Measurements from ENCODE around the gene FUT2. TPM values are rescaled to one million over a fixed set of nuclear protein-coding genes. Genes with fewer than 3 reads are reported as not detected.
A peak's percentile ranks its signal among the peaks of the same experiment; 100 is the strongest.

FUT2 gene
- total RNA-seq, 2 experiments from 2014 or later = not detected

GRCh38 chr19:48752496-48753365, 57.0 kb downstream of the FUT2 start, which contains the start of gene FUT1:
Gene FUT1, minus strand, starts transcription at chr19:48752641. Its CDS starts 1,360 bp downstream, at chr19:48751281.
- peak within 1 kb of the TSS; percentile 32 for H3K27ac Mint-ChIP-seq
- intact Hi-C loops (cut with micrococcal nuclease) = no loop called here

GRCh38 chr19:48755084-48755641, 59.4 kb downstream of the FUT2 start, which contains the start of gene FGF21:
Gene FGF21, plus strand, starts transcription at chr19:48755524. Its CDS starts 713 bp downstream, at chr19:48756237.
- intact Hi-C loops (cut with micrococcal nuclease) = no loop called here

More at GRCh38 chr19:48752496-48753365, 57.0 kb downstream of the FUT2 start, which contains the start of gene FUT1:
- Mint-ChIP-seq H3K36me3 (ENCODE audit: low read depth) (no peaks in the 10 kb centered on the region), H3K27me3 (ENCODE audit: low read depth) (peaks cover 22% of the 10 kb centered on the region), H3K4me1 (ENCODE audit: low read depth) (peaks cover 15% of the 10 kb centered on the region), H3K9me3 (no peaks in the 10 kb centered on the region), H3K4me3 (peak within 1 kb of the TSS; percentile 55)
- CTCF ChIA-PET = interaction anchor here (1.0 kb wide), 1 partner anchor 65 kb away, joined by 3 read pairs; no protein-coding TSS in a partner anchor
- peak; percentile 53 for DNase-seq

More at GRCh38 chr19:48755084-48755641, 59.4 kb downstream of the FUT2 start, which contains the start of gene FGF21:
- Mint-ChIP-seq H3K27ac (no peak within 1 kb of the TSS), H3K27me3 (ENCODE audit: low read depth) (peaks cover 22% of the 10 kb centered on the region), H3K4me3 (no peak within 1 kb of the TSS), H3K36me3 (ENCODE audit: low read depth) (no peaks in the 10 kb centered on the region), H3K9me3 (no peaks in the 10 kb centered on the region), H3K4me1 (ENCODE audit: low read depth) (peaks cover 15% of the 10 kb centered on the region)
- CTCF ChIA-PET = interaction anchor here (0.7 kb wide), 1 partner anchor 40 kb away, joined by 3 read pairs; no protein-coding TSS in a partner anchor
- no peak for DNase-seq

Other genes starting within 250 kb of the FUT2 start
- 10 to 100 TPM; 32.4 to 36.0 TPM for gene GRWD1, start 250.0 kb upstream of the FUT2 start, total RNA-seq
- gene KCNJ14, start 240.4 kb upstream of the FUT2 start, total RNA-seq = 1 to 10 TPM; 1.7 to 1.8 TPM
- gene CYTH2, start 226.6 kb upstream of the FUT2 start, total RNA-seq = 10 to 100 TPM; 36.7 to 38.0 TPM
- 1 to 10 TPM; 2.3 to 2.6 TPM for gene LMTK3, start 184.1 kb upstream of the FUT2 start, total RNA-seq
- not detected for gene SULT2B1, start 143.8 kb upstream of the FUT2 start, total RNA-seq
- gene SPACA4, start 89.2 kb upstream of the FUT2 start, total RNA-seq = not detected
- gene FAM83E, start 80.9 kb upstream of the FUT2 start, total RNA-seq = 1 to 10 TPM; 2.0 TPM
- gene RPL18, start 76.8 kb upstream of the FUT2 start, total RNA-seq = 1,000 to 10,000 TPM; 2,373 to 2,473 TPM
- gene SPHK2, start 76.5 kb upstream of the FUT2 start, total RNA-seq = 10 to 100 TPM; 20.1 to 20.6 TPM
- 1 to 10 TPM; 7.8 to 9.7 TPM for gene DBP, start 58.6 kb upstream of the FUT2 start, total RNA-seq
- 10 to 100 TPM; 12.0 to 14.9 TPM for gene CA11, start 49.8 kb upstream of the FUT2 start, total RNA-seq
- gene NTN5, start 23.0 kb upstream of the FUT2 start, total RNA-seq = under 1 TPM in 1 of 2 experiments, not detected in 1; 0.17 TPM
- gene MAMSTR, start 23.8 kb downstream of the FUT2 start, total RNA-seq = under 1 TPM; 0.44 to 0.57 TPM
- under 1 TPM in 1 of 2 experiments, not detected in 1; 0.17 TPM for gene RASIP1, start 44.6 kb downstream of the FUT2 start, total RNA-seq
- not detected for gene IZUMO1, start 50.9 kb downstream of the FUT2 start, total RNA-seq
- under 1 TPM; 0.07 to 0.12 TPM for gene FUT1, start 56.7 kb downstream of the FUT2 start, total RNA-seq
- gene FGF21, start 59.6 kb downstream of the FUT2 start, total RNA-seq = not detected
- 10 to 100 TPM; 66.4 to 66.8 TPM for gene BCAT2, start 115.1 kb downstream of the FUT2 start, total RNA-seq
- under 1 TPM in 1 of 2 experiments, not detected in 1; 0.50 TPM for gene HSD17B14, start 140.5 kb downstream of the FUT2 start, total RNA-seq
- 1 to 10 TPM; 8.3 to 8.8 TPM for gene PLEKHA4, start 172.6 kb downstream of the FUT2 start, total RNA-seq
- 10 to 100 TPM; 96.5 to 97.4 TPM for gene PPP1R15A, start 176.4 kb downstream of the FUT2 start, total RNA-seq
- under 1 TPM; 0.54 to 0.81 TPM for gene TULP2, start 202.8 kb downstream of the FUT2 start, total RNA-seq
- gene NUCB1, start 204.3 kb downstream of the FUT2 start, total RNA-seq = 100 to 1,000 TPM; 172 to 182 TPM
- gene DHDH, start 237.7 kb downstream of the FUT2 start, total RNA-seq = 1 to 10 TPM; 4.2 to 4.5 TPM

Measured in activated naive CD4-positive, alpha-beta T cell treated with anti-CD3 and anti-CD28 coated beads for 36 hours (primary cell).